CD4-positive, alpha-beta T cell treated with Interleukin-6 at 100 ng/mL for 8 hours (primary cell): ENCODE results near the gene CIB4.

ENCODE experiments used
- DNase-seq: peaks from one replicate; pipeline ENCODE4 v3.0.0-alpha.2; 2020; ENCODE audit warnings: mixed read lengths, low spot score

CIB4 gene

DNA sequence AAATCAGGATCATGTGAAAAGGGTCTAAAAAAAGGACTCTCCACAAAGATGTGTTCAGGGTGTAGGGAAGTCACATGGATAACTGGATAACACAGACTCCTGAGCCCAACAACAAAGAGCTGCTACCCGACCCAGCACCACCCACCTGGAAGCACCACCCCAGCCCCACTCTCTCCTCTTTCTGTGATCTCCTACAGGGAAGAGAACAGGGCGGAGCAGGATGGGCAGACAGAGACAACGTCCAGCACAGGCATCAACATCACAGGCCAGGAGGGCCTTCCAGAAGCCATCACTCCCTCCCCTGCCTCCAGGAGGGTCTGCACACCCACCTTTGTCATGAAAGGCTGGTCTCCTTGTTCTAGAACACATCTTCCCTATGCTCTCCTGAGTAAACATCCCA, 1.3 kb upstream of the CIB4 start:
- DNase-seq: no peak

DNA sequence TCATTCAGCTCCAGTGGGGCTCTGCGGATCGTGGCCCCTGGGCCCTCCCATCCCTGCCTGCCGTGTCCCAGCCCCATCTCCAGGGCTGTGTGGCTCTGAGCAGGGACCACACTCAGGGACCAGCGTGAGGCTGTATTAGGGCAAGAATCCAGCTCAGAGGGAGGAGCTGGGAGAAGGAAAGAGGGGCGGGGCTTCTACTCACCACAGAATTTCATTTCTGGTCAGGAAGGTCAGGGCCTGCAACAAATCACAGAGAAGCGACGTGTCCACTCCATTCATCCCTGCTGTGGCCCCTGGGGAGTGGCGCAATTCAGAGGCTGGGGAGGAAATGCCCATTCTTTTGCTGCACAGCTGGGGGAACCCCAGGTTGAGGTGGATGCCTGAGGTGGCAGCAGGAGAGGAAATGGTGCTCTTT, 828 bp downstream of the CIB4 start:
- no peak for DNase-seq

DNA sequence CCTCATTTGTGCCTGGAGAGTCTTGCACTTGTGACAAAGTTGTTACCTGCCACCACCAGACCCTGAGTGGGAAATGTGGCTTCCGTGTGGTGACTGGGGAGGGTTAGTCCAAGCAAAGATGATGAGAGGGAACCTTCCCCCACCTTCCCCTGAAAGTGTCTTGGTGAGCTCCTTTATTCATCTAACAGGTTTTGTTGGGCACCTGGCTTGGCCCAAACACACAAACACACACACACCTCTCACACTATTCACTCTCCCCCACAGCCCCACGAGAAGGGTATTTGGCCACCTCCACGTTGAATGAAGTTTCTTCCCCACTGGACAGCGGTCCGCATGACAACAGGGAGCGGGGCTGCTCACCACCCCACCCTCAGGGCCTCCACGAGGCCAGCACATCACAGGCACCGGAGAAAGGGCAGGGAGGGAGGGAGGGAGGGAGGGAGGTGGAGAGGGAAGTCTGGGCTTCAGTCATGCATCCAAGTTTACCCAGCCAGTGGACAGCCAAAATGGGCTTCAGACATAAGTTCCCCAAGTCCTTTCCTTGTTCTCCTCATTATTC, 1.4 kb downstream of the CIB4 start:
- DNase-seq: no peak

DNA sequence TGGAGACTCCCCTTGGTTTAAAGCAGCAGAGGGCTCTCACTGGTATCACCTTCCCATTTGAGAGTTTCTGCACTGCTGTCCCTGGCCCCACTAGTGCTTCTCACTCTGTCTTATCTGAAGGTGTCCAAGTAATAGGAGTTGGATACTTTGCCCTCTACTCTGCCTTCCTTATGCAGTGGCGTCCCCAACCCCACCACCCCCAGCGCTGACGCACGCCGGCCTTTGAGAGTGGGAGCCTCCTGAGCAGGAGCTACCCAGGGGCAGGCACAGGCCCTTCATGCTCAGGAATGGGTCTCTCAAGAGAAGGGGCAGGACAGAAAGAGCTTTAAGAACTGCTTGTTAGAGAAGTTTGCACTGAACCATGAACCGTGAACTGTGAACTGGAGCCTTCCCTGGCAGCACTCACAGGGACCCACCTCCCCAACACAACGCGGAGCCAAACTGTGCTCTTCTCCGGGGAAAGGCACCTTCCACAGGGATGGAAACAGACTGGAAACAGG, 3.3 kb downstream of the CIB4 start:
- no peak for DNase-seq

DNA sequence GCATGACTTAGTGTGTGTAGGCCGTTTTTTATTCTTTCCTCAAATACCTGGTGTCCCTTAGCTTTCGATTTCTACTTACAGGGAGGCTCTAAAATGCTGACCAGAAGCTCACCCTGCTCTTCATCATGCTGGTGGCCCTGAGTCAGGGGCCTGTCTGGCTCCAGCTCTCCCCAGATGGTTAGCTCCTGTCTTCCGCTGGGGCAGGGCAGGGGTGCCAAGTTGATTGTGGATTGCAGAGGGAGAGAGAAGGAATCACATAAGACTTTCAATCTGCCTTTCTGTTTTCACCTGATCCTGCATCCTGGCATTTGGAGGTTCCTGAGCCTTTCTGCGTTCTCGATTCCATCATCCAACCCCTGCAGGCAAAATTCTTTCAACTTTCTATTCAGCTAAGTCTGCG, 4.2 kb downstream of the CIB4 start:
- no peak for DNase-seq

DNA sequence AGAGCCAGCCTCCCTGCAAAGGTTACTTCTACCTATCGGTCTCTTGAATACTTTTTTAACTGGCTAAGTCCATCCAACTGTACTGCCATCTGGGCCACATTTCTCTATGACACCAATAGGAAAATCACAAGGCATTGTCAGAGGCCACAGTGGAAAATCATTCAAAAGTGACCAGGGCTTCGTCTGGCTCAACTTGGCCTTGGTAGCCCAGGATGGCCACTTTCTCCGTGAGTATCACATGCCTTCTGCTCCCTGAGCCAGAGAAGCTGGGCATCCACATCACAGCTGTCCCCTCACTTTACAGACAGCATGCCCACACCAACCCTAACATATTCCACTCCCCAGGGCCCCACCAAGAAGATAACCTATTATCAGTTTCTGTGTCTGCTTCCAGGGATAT, 5.8 kb downstream of the CIB4 start:
- DNase-seq: no peak

DNA sequence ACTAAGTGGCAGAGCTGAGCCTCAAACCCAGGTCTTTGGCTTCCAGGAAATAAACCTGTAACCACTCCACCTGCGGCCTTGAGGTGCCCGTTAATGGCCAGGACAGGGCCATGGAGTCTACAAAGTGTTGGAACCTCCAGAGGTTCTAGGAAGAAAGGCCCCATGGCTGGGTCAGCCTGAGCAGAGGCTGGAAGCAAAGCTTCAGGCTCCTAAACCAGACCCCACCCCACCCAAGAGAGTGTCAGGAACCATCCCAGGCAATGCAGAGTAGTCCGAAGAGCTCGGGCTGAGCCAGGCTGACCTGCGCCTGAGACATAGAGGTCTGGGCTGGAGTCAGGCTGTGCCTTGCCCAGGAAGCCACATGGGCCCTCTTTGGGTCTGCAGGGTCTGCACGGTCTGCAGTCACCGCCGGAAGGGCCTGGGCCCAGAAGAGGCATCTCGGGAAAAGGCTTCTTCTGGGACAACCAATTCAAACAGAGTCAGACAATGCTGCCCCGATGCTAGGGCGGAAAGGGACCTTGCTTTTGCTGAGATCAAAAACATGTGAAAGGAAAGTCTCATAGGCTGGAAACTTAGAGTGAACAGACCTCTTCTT, 6.4 kb downstream of the CIB4 start:
- DNase-seq: no peak

DNA sequence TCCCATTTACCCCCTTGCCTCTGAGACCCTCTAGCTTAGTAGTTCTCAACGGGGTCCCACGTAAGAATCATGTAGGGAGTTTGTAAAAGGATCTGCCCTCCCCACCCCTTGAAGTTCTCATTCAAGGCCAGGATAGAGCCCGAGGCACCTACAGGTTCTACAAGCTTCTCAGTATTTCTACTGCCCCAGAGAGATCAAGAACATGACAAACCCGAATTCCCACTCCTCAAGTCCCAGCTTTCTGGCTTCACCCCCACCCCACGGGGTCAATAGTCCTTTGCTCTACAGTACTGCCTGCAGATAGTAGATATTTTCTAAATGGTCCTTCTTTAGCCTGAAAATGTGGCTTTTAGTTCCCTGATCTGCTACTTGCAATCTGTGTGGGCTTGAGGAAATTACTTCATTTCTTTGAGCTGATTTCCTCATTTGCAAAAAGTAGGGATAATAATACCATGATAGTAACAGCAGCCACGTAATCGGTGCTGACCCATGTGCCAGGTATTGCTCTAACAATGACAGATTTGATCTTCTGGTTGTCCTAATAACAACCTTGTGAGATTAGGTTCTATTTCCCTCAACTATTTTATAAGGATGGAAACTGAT, 7.1 kb downstream of the CIB4 start:
- DNase-seq: no peak

DNA sequence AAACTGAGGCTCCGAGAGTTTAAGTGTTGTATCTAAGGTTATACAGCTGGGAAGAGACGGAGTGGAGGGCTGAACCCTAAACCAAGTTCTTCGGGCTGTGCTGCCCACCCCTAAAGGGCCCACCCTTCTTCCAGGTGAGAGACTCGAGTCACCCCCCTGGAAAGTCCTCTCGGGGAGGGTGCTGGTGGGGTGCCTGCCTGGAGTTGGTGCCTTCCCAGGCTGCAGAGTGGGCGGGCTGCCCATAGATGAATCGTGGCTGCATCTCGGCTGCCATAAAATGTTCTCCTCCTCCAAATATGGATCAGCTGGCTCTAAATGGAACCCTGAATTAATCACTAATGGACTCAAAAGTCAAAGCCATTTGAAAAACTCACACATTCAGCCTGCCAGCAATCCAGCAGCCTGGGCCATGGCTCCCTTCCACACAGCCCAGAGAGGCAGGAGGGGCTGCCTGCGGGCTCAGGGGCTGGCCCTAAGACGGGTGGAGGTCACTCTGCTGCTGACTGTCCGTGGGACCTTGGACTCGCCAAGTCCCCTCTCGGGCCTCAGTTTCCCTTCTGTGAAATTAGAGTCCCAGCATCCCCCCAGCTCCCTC, 7.7 kb downstream of the CIB4 start:
- DNase-seq: no peak

DNA sequence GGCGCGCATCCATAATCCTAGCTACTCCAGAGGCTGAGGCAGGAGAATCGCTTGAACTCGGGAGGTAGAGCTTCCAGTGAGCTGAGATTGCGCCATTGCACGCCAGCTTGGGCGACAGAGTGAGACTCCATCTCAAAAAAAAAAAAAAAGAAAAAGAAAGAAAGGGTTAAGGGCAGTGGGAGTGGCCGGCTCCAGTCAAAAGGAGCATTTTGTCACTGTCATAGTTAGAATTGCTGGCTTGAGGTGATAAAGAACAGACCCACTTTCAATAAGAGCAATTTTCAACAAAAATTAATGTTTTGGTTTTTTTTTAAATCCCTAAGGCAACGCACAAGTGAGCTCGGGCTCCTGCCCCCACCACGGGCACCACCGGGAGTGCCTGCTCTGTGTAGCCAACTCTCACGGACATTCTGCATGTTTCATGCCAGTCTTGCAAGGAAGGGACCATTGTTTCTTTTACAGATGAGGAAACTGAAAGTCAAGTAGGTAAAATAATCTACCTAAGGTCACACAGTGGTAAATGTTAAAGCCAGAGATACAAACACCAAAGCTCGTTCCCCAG, 8.5 kb downstream of the CIB4 start:
- no peak for DNase-seq

DNA sequence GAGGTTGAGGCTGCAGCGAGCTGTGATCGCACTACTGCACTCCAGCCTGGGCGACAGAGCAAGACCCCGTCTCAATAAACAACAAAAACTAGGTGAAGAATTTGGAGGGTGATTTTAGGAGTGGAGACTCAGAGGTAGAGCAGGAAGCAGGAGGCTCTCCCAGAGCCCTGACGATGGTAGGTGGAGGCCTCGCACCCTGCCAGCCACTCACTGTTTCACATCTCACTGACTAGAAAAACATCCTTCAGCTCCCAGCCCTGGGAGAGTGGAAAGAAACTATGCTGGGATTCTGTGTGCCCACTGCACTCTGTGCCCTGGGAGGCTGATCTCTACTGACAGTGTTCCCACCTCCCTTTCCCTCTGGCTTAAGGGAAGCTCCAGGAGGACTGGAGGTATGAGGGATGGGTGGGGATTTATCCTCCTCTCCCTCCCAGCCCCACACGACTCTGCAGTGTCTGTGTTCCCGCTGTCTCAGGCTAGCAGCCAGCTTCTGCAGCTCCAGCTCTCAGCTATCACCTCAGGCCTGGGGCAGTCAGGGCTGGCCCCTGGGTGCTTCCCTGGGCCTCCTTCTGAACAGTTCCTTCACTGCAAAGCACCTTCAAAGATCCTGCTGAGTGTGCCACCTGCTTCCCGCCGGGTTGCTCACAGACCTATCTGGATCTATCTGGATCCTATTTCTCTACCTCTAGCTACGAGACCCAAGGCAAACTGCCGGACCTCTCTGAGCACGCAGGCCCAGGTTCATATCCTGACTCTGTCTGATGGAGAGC, 9.6 kb downstream of the CIB4 start:
- no peak for DNase-seq

DNA sequence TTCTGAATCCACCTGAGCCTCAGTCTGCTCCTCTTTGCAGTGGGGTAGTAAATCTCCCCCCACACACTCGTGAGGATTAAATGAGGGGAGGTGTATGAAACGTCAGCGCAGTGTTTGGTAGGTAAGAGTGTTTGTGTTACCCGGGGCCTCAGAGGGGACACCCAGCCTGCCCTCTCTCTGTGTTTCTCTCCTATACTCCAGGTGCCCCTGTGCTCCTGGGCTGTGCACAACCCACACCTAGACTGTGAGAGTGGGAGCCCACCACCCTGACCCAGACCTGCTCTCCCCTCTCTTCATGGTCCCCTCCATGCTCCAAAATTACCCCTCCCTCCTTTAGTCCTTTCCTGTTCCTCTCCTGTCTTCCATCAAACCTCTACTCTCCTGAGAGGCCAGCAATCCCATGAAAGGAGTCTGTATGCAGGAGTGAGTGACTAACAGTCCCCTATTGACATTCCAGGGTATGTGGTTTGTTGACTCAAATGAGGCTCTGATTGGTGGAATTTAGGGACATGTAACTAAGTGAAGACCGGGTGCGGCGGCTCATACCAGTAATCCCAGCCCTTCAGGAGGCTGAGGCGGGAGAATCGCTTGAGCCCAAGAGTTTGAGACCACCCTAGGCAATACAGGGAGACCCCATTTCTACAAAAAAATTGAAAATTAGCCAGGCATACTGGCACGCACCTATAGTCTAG, 10.4 kb downstream of the CIB4 start:
- no peak for DNase-seq

DNA sequence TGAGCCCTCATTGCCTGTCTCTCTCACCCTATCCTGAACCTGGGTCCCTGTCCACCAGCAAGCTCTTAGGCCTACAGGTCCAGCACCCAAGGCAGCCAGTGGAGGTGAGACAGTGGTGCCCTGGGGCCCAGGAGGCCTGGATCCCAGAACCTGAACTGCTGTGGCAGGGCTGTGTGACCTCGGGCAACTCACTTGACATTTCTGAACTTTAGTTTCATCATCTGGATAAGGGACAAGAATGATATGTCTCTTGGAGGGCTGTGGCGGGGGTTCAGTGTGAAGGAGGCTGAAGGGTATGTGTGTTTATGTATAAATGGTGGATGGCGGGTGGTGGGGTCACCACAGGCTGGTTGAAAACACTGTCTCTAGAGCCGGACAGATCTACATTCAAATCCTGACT, 10.9 kb downstream of the CIB4 start:
- DNase-seq: no peak

DNA sequence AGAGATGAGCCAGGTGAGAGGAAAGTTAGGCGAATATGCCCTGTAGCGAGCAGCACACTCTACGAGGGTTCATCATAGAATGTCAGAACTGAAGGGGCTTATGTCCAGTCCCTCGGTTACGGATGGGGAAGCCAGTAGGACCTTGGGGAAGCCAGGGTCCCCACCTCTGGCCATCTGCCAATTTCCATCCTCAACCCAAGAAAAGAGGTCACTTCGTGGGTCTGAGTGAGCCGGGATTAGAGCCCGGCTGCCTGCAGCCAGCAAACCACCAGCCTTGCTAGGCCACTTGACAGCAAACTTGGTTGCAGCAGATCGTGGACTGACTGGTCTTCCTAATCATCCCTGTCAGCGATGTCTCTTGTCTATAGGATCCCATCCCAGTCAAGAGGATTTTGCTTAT, 11.4 kb downstream of the CIB4 start:
- no peak for DNase-seq

DNA sequence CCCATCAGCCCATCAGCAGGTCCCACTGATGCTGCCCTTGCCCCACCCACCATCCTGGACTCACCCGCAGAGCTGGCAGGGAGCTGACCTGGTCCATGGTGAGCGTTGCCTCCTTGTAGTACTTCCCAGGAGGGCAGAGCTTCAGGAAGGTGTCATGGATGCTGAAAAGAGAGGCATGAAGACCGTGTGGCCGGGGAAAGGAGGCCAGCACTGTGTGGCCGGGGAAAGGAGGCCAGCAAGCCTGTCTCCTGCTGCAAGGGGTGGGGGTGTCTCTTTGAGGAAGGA, 11.9 kb downstream of the CIB4 start:
- DNase-seq: no peak

DNA sequence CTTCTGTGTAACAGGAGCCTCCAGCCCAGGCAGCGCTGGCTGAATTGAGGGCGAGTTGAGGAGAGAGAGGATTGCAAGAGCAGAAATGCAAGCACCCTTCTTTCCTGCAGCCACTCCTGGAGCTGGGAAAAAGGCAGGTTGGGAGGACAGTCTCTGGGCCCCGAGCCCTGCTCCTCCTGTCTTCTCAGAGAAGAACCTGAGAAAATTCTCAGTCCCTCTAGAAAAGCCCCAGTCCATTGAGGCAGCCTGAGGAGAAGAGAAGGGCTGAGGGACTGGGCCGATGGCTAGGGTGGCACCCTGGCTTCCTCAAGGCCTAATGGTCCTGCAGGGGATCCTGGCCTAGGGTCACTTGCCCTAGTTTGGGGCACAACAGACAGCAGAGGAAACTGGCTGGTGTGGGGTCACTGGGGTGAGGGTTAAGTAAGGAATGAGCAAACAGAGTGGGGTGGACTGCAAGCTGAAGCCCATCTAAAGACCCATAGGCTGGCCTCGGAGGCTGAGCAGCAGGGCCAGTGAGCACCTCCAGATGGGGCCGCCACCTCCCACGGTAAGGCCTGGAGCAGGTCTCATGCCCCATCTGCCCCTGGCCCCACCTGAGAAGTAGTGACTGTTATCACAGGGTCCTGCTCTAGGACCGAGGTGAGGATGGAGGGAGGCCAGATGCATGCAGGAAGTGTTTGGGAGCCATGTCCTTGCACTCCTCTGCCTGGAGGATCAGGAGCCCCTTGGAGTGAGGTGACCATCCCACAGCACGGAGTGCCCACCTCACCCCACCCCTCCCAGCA, 12.4 kb downstream of the CIB4 start:
- no peak for DNase-seq

DNA sequence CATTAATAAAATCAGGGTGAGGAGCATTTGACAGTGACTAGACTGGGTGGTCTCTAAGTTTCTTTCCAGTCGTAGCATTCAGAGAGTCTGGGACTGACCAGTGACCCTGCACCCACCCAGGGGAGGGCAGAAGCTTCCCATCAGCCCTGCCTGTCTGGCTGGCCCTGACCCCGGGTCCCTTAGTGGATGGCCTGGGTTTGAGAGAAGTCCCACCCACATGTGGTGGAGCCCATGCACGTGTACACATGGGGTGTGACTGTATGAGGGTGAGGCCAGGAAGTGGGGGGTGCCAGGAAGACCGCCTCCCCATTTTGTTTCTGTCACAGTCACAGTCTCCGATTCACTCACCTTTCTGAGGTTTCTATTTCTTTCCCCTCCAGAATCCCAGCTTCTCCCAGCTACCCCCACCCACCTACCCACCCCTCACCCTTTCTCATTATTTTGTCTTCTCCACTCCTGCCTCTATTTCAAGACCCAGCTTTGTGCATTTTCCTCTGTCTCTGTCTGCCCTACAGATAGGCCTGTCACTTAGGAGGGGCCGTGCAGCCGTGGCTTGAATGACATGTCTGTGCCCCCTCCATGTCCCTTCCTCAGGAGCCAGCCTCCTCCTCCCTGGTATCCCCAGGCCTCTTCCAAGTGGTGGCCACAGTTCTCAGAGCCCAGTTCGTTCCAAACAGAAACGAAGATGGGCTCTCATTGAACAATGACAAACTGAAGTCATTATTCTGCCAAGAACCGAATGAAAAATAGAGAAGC, 13.6 kb downstream of the CIB4 start:
- no peak for DNase-seq

DNA sequence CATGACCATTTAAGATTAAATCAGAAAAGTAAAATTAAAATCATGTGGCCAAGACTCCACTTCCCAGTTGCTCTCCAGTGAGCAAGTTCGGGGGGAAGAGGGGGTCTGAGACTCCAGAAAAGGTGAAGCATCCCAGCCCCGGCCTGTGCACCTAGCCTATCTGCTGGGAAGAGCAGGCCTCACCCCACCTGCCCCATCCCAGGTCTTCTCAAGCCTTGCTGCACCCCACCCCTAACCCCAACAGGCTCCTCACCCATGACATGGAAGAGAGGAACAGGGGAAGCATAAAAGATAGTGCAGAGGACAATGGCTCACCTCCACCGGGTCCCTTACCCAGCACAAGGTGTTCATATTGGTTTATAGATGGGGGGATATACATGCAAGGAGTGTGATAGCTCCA, 14.6 kb downstream of the CIB4 start:
- DNase-seq: no peak

DNA sequence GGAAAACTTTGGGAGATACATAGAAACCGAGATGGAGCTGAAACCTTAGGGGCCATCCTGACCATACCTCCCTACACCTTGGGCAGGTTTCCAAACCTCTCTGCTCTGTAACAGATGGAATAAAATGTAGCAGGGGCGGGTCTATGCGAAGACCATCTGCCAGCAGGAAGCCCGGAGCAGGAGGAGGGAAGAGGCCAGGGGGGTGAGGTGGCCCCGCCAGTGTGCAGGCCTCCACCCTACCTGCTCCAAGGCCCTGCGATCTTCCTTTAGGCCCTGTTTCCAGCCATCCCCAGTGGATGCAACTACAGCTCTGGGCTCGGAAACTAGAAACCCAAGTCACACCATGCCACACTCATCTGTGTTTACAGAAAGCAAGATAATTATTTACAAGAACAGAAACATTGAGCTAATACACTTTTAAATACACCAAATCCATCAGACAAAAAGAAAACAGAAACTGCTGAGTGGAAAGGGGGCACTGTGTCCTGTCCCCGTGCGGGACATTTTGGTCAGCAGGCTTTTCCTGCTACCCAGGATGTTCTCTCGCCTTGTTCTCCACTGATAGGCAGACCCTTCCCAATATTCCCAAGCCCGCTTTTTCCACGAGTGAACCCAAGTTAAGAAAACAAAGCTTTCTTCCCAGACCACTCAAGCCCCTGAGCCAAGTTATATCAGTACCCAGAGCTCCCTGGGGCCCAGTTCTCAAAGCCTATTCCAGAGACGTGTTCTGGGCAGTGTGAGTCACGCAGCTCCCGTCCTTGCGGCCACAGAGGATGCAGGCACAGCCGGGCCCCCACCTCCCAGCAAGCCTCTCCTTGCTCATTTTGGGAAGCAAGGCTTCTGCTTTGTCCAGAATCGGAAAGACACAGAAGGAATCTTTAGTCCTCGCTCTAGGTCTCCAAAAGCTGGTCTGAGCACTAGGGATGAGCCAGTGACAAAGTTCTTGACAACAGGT, 17.3 kb downstream of the CIB4 start:
- no peak for DNase-seq
